ENCODE measurements around the gene COMMD1.

COMMD1 gene

GRCh38 chr2:62071760-62072680, 166.5 kb downstream of the COMMD1 start:
- no peak for TF ChIP-seq ZNF214 (tag by site-specific recombination; IDR thresholded peaks at IDR 0.05; ENCODE audit: borderline replicate concordance)
- TF ChIP-seq ZNF155 (tag by site-specific recombination; IDR thresholded peaks at IDR 0.05): no peak
- peak; percentile 67 for TF ChIP-seq SETDB1 (IDR thresholded peaks at IDR 0.05; ENCODE audit: insufficient read length, low read length)
- ChIA-PET POLR2A (no interaction called here), CTCF (no interaction called here)

GRCh38 chr2:62074233-62074632, 168.8 kb downstream of the COMMD1 start:
- H3K4me3 ChIP-seq (ENCODE audit: low read depth, low read length): no peak overlapping the region
- no peak overlapping the region for H3K27ac ChIP-seq (ENCODE audit: extremely low read depth, low read depth, low read length)
- TF ChIP-seq, protein P1, sequence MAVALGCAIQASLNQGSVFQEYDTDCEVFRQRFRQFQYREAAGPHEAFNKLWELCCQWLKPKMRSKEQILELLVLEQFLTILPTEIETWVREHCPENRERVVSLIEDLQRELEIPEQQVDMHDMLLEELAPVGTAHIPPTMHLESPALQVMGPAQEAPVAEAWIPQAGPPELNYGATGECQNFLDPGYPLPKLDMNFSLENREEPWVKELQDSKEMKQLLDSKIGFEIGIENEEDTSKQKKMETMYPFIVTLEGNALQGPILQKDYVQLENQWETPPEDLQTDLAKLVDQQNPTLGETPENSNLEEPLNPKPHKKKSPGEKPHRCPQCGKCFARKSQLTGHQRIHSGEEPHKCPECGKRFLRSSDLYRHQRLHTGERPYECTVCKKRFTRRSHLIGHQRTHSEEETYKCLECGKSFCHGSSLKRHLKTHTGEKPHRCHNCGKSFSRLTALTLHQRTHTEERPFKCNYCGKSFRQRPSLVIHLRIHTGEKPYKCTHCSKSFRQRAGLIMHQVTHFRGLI (tag by site-specific recombination; IDR thresholded peaks at IDR 0.05): peak; percentile 51
- TF ChIP-seq ZNF830 (tag by site-specific recombination; IDR thresholded peaks at IDR 0.05; ENCODE audit: low read depth): no peak
- H3K36me3 ChIP-seq (ENCODE audit: control insufficient read depth in 2 of 2, insufficient read depth in 1 of 2, low read length in 2 of 2): no peaks in the 10 kb centered on the region
- ChIA-PET POLR2A (no interaction called here), CTCF (interaction anchor here (0.6 to 0.7 kb wide), 2 partner anchors 375 to 395 kb away, joined by 3 read pairs; no protein-coding TSS in a partner anchor)
- no peaks in the 10 kb centered on the region for H3K9me3 ChIP-seq (ENCODE audit: control insufficient read depth, insufficient read depth, low read depth, low read length)
- H3K4me1 ChIP-seq (ENCODE audit: control insufficient read depth, insufficient read depth, low read length): no peaks in the 10 kb centered on the region

More at GRCh38 chr2:62071760-62072680, 166.5 kb downstream of the COMMD1 start:
- no peaks in the 10 kb centered on the region for H3K4me1 ChIP-seq (ENCODE audit: control insufficient read depth, insufficient read depth, low read length)
- no peaks in the 10 kb centered on the region for H3K36me3 ChIP-seq (ENCODE audit: control insufficient read depth in 2 of 2, insufficient read depth in 1 of 2, low read length in 2 of 2)
- no peak overlapping the region for H3K27ac ChIP-seq (ENCODE audit: extremely low read depth, low read depth, low read length)
- no peaks in the 10 kb centered on the region for H3K9me3 ChIP-seq (ENCODE audit: control insufficient read depth, insufficient read depth, low read depth, low read length)
- no peak overlapping the region for H3K4me3 ChIP-seq (ENCODE audit: low read depth, low read length)

DNA sequence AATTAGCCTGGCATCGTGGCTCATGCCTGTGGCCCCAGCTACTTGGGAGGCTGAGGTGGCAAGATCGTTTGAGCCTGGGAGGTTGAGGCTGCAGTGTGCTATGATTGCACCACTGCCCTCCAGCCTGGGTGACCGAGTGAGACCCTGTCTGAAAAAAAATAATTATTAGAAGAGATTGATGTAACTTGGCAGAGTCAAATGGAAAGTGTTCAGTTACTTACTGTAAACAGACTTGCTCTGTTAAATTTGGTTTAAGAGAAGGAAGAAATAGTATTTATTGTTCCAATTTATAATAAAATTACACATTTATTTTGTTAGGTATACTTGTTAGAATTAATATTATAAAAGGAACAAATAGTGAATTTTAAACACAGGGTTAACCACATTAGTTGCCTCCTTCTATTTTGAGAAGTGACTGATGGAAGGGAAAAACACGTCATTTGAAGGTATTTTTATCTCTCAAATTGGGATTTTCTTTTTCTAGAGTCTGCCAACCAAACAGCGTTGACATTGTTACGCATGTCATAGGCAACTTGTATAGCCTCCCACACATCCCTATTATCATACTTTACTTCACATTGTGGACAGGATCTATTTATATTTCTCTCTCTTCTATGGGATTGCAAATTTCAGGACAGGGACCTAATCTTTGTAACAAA, 171.6 kb downstream of the COMMD1 start:
- Histone ChIP-seq H3K4me1 (ENCODE audit: control insufficient read depth, insufficient read depth, low read length) (no peaks in the 10 kb centered on the region), H3K4me3 (ENCODE audit: low read depth, low read length) (no peak overlapping the region), H3K27ac (ENCODE audit: extremely low read depth, low read depth, low read length) (no peak overlapping the region), H3K9me3 (ENCODE audit: control insufficient read depth, insufficient read depth, low read depth, low read length) (no peaks in the 10 kb centered on the region), H3K36me3 (ENCODE audit: control insufficient read depth in 2 of 2, insufficient read depth in 1 of 2, low read length in 2 of 2) (no peaks in the 10 kb centered on the region)
- ChIA-PET CTCF (no interaction called here), POLR2A (no interaction called here)
- TF ChIP-seq ZNF341 (tag by site-specific recombination; IDR thresholded peaks at IDR 0.05; ENCODE audit: low read depth) (no peak), ZNF544 (tag by site-specific recombination; IDR thresholded peaks at IDR 0.05) (no peak), ZNF37A (tag by site-specific recombination; IDR thresholded peaks at IDR 0.05) (no peak), IKZF3 (tag by site-specific recombination; IDR thresholded peaks at IDR 0.05) (no peak), PRDM1 (tag by site-specific recombination; IDR thresholded peaks at IDR 0.05) (no peak), BCL11A (tag by site-specific recombination; IDR thresholded peaks at IDR 0.05; ENCODE audit: low read depth) (no peak), ZNF280D (tag by site-specific recombination; IDR thresholded peaks at IDR 0.05) (no peak), BCL11B (tag by site-specific recombination; IDR thresholded peaks at IDR 0.05; ENCODE audit: low read depth) (no peak), FEZF1 (tag by site-specific recombination; IDR thresholded peaks at IDR 0.05) (no peak), ZNF146 (tag by site-specific recombination; IDR thresholded peaks at IDR 0.05) (no peak), ZFP37 (tag by site-specific recombination; IDR thresholded peaks at IDR 0.05) (no peak), ZNF2 (tag by site-specific recombination; IDR thresholded peaks at IDR 0.05) (no peak)
- TF ChIP-seq, protein P2, sequence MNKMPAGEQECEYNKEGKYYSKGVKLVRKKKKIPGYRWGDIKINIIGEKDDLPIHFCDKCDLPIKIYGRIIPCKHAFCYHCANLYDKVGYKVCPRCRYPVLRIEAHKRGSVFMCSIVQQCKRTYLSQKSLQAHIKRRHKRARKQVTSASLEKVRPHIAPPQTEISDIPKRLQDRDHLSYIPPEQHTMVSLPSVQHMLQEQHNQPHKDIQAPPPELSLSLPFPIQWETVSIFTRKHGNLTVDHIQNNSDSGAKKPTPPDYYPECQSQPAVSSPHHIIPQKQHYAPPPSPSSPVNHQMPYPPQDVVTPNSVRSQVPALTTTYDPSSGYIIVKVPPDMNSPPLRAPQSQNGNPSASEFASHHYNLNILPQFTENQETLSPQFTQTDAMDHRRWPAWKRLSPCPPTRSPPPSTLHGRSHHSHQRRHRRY (tag by site-specific recombination; IDR thresholded peaks at IDR 0.05): no peak
- TF ChIP-seq, protein P3, sequence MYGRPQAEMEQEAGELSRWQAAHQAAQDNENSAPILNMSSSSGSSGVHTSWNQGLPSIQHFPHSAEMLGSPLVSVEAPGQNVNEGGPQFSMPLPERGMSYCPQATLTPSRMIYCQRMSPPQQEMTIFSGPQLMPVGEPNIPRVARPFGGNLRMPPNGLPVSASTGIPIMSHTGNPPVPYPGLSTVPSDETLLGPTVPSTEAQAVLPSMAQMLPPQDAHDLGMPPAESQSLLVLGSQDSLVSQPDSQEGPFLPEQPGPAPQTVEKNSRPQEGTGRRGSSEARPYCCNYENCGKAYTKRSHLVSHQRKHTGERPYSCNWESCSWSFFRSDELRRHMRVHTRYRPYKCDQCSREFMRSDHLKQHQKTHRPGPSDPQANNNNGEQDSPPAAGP (tag by site-specific recombination; IDR thresholded peaks at IDR 0.05): no peak
